Measurements from ENCODE around the gene ACVRL1.

The ACVRL1 gene

DNA sequence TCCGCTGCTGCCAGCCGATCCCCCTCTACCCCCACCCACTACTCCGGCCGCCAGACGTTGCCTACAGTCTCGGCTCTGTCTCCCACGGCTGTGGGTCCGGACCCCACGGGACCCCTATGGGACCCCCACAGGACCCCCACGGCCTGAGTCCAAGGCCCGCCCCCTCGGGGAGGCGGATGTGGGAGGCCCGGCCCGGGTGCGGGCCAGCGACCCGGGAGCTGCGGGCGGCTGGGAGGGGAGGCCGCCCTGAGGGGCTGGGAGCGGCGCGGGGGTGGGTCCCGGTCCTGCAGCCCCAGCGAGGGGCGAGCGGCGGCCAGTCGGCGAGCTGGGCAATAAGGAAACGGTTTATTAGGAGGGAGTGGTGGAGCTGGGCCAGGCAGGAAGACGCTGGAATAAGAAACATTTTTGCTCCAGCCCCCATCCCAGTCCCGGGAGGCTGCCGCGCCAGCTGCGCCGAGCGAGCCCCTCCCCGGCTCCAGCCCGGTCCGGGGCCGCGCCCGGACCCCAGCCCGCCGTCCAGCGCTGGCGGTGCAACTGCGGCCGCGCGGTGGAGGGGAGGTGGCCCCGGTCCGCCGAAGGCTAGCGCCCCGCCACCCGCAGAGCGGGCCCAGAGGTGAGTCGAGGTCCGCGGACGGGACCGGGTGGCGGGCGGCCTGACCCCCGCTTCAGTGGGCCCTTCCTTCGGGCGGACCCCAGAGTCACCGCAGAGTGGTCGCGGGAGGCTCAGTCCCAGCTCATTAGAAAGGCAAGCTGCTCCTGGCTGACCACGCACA lies at the start of gene ACVRL1:
Gene ACVRL1, plus strand, starts transcription at position 422 of the 773 bp plus-strand sequence. CDS start 4,971 bp downstream, outside the sequence.
- DNase-seq (ENCODE audit: low spot score) = no peak
- TF ChIP-seq, protein P1, sequence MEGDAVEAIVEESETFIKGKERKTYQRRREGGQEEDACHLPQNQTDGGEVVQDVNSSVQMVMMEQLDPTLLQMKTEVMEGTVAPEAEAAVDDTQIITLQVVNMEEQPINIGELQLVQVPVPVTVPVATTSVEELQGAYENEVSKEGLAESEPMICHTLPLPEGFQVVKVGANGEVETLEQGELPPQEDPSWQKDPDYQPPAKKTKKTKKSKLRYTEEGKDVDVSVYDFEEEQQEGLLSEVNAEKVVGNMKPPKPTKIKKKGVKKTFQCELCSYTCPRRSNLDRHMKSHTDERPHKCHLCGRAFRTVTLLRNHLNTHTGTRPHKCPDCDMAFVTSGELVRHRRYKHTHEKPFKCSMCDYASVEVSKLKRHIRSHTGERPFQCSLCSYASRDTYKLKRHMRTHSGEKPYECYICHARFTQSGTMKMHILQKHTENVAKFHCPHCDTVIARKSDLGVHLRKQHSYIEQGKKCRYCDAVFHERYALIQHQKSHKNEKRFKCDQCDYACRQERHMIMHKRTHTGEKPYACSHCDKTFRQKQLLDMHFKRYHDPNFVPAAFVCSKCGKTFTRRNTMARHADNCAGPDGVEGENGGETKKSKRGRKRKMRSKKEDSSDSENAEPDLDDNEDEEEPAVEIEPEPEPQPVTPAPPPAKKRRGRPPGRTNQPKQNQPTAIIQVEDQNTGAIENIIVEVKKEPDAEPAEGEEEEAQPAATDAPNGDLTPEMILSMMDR (IDR thresholded peaks at IDR 0.05; ENCODE audit: extremely low read depth, insufficient read depth, missing control alignments) = no peak
- in situ Hi-C loops (cut with MboI; ENCODE audit: low pct_unique_long_range_greater_than_20kb, low sequenced_read_pairs, unreplicated experiment) = no loop called here

DNA sequence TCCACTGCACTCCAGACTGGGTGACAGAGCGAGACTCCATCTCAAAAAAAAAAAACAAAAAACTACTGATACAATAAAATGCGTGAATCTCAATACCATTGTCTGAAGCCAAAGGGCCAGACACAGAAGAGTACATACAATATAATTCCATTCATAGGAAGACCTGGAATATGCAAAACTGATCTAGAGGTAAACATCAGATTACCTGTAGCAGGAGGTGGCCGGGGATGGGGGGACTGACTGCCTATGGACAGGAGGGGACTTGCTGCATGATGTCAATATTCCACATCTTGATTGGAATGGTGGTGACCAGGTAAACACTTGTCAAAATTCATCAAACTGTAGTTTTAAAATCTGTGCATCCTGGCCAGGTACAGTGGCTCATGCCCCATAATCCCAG lies 46.3 kb upstream of the ACVRL1 start:
- TF ChIP-seq, protein P1 (IDR thresholded peaks at IDR 0.05; ENCODE audit: extremely low read depth, insufficient read depth, missing control alignments) = no peak
- in situ Hi-C loops (cut with MboI; ENCODE audit: low pct_unique_long_range_greater_than_20kb, low sequenced_read_pairs, unreplicated experiment) = no loop called here

DNA sequence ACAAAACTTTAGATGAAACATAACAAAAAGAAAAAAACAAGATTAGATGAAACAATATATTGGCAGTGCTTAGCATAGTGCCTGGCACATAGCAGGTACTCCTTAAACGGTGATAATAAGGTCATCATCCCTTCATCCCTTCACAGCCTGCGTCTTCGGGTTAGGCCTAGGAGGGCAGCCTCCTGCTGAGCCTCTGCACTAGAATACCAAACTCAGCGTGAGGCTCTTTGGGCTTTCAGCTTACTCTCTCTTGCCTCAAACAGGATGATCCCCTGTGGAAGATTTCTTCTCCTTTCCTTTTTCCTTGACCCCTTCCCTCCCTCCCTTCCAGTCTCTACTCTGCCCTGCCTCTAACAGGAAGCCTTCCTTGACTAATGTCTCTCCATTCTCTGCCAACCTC lies 44.4 kb upstream of the ACVRL1 start:
- DNase-seq (ENCODE audit: low spot score) = no peak
- in situ Hi-C loops (cut with MboI; ENCODE audit: low pct_unique_long_range_greater_than_20kb, low sequenced_read_pairs, unreplicated experiment) = no loop called here
- TF ChIP-seq, protein P1 (IDR thresholded peaks at IDR 0.05; ENCODE audit: extremely low read depth, insufficient read depth, missing control alignments) = no peak

More for the DNA sequence above, 46.3 kb upstream of the ACVRL1 start:
- no peak for DNase-seq (ENCODE audit: low spot score)

DNA sequence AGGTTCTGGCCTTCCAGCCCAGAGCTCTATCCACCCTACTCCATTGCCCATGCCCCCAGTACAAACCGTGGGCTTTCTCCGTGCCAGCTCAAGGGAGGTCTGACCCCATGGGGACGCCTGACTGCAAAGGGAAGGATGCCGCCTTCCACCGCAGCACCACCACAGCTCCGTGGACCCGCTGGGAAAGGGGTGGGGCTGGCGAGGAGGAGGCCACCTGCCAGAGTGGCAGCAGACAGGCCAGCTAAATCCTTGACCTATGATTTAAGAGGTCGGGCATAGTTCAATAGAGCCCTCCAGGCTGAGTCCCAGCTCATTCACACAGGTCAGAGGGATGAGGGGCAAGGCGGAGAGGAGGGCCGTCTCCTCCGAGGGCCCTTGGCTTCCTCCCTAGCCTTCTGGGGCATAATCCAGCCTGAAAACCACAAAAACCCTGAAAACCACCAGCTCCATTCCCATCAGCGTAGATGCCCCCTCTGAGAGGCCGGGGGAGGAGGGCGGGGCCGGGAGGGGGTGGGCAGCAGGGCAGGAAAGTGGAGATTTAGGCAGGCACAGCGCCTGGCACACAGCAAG lies 43.9 kb upstream of the ACVRL1 start:
- DNase-seq (ENCODE audit: low spot score) = no peak
- TF ChIP-seq, protein P1 (IDR thresholded peaks at IDR 0.05; ENCODE audit: extremely low read depth, insufficient read depth, missing control alignments) = no peak
- in situ Hi-C loops (cut with MboI; ENCODE audit: low pct_unique_long_range_greater_than_20kb, low sequenced_read_pairs, unreplicated experiment) = no loop called here

DNA sequence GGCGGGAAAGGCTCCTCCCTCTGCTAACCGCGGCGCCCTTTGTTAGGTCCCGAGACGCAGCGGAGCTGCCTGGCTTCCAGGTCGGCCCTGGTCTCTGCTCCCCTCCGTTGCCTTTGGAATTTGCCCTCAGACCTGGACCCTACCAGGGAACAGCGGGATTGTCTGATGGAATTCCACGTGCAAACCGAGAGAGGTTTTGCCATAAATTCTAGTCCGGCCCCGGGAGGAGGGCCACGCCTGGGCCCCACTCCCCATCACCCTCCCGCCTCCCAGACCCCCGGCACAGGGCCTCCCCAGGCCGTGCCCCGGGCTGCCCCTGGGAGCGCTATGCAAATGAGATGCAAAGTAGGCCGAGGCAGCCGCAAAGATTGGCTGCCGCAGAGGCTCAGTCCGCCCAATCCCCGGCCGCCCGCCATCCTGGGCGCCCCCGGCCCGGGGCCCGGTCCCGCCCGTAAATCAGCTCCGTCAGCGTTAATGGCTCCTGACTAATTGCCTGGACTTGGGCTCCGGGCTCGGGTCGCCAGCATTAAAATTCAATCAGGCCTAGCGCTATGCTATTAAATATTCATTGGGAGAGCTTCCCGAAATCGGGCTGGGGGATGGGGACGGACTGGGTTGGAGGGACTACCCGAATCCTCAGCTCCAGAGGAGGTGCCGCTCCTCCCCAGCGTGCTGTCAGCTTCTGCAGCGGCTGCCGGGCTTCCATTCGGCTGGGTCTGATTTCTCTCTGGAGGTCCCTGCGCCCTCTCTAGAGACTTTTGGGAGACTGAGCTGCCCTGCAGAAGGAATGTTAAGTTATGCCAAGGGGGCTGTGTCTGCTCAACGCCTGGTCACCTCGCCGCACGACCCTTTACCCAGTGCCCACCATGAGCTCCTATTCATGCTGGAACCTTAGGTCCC lies 43.1 kb upstream of the ACVRL1 start:
- in situ Hi-C loops (cut with MboI; ENCODE audit: low pct_unique_long_range_greater_than_20kb, low sequenced_read_pairs, unreplicated experiment) = no loop called here
- TF ChIP-seq, protein P1 (IDR thresholded peaks at IDR 0.05; ENCODE audit: extremely low read depth, insufficient read depth, missing control alignments) = no peak
- DNase-seq (ENCODE audit: low spot score) = no peak

Data from GM13977 (cell line).